ENCODE data around the gene CTIF.

DNA sequence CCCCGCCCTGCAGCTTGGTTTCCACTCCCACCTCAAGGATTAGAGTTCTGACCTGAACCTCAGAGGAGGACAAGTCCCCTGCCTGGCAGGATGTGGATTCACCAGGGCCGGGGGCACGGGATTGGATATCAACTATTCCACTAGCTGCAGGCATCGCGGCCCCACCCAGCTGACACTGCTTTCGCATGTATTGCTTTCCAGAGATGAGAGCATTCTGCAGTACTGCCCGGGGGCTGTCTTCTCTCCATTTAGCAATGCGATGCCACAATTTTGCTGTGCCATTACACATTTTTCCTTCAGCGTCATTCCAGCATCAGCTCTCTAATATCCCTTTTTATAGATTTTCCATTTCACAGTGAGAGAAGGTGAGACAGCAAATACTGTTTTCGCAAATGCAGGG, 42.0 kb downstream of the CTIF start:
- TF ChIP-seq, protein P1, sequence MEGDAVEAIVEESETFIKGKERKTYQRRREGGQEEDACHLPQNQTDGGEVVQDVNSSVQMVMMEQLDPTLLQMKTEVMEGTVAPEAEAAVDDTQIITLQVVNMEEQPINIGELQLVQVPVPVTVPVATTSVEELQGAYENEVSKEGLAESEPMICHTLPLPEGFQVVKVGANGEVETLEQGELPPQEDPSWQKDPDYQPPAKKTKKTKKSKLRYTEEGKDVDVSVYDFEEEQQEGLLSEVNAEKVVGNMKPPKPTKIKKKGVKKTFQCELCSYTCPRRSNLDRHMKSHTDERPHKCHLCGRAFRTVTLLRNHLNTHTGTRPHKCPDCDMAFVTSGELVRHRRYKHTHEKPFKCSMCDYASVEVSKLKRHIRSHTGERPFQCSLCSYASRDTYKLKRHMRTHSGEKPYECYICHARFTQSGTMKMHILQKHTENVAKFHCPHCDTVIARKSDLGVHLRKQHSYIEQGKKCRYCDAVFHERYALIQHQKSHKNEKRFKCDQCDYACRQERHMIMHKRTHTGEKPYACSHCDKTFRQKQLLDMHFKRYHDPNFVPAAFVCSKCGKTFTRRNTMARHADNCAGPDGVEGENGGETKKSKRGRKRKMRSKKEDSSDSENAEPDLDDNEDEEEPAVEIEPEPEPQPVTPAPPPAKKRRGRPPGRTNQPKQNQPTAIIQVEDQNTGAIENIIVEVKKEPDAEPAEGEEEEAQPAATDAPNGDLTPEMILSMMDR (IDR thresholded peaks at IDR 0.05; ENCODE audit: insufficient read depth, low read length, poor library complexity, severe bottlenecking) = no peak
- no peak for TF ChIP-seq EZH2phosphoT487 (conservative IDR thresholded peaks at IDR 0.05; ENCODE audit: low read length)
